T-helper 17 cell (primary cell): ENCODE measurements around the gene DOK5. TPM values are rescaled to one million over a fixed set of nuclear protein-coding genes. Genes with fewer than 3 reads are reported as not detected.

Source experiments
- ATAC-seq: fragments of 150-1000 bp; cut with Tn5 transposase; 2 replicates; pipeline ENCODE4 v1.10.0; 2021; ENCODE audit warnings: mild to moderate bottlenecking, moderate library complexity
- DNase-seq, 3 donors: peaks; one replicate each; pipeline versions ENCODE4 v3.0.0 to v3.0.0-alpha.2; 2020 to 2021
- H3K9me3 ChIP-seq: one replicate; pipeline ENCODE4 v1.7.0; 2013; ENCODE audit warnings: low read length, mild to moderate bottlenecking; ENCODE audit not compliant: control insufficient read depth, poor library complexity, severe bottlenecking
- H3K27ac Mint-ChIP-seq: one replicate; pipeline ENCODE4 v1.8.0; 2022; ENCODE audit warnings: mild to moderate bottlenecking, moderate library complexity, mixed read lengths
- H3K27me3 Mint-ChIP-seq: one replicate; pipeline ENCODE4 v1.8.0; 2022; ENCODE audit warnings: mixed read lengths
- H3K36me3 Mint-ChIP-seq: one replicate; pipeline ENCODE4 v1.8.0; 2022; ENCODE audit warnings: low read depth, mixed read lengths
- H3K4me1 Mint-ChIP-seq: one replicate; pipeline ENCODE4 v1.8.0; 2022; ENCODE audit warnings: mild to moderate bottlenecking, mixed read lengths
- H3K4me3 Mint-ChIP-seq: one replicate; pipeline ENCODE4 v1.8.0; 2022; ENCODE audit warnings: mild to moderate bottlenecking, moderate library complexity, mixed read lengths
- total RNA-seq, 4 donors: library from RNA in 2 of 4; stranded (reverse) in 2 of 4; gene quantifications; one replicate each; pipeline ENCODE4 v1.2.3 and lab custom pipeline; 2022 to 2026

DOK5 gene
- total RNA-seq, 2 donors from 2014 or later = not detected

DNA sequence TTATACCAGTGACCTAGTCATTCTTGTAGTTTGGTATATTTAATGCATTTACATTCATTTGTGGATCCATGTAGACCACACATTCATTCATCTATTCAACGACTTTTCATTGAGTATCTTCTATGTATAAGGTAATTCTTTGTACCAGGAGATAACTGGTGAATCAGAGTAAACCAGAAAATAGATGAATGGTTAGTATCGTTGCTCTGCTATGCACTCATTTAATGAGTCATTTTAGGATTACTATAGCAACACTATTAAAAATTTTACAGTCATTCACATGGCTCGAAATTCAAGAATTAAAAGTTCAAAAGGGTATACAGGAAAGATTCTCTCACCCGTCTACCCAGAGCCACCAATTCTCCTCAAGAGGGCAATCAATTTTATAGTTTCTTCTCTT is 26.8 kb downstream of the DOK5 start:
- Mint-ChIP-seq H3K4me3 (no peak overlapping the region), H3K27me3 (peaks cover 15% of the 10 kb centered on the region), H3K36me3 (no peaks in the 10 kb centered on the region), H3K4me1 (no peaks in the 10 kb centered on the region), H3K27ac (no peak overlapping the region)
- no peak for DNase-seq
- H3K9me3 ChIP-seq = no peaks in the 10 kb centered on the region
- no peak for ATAC-seq

DNA sequence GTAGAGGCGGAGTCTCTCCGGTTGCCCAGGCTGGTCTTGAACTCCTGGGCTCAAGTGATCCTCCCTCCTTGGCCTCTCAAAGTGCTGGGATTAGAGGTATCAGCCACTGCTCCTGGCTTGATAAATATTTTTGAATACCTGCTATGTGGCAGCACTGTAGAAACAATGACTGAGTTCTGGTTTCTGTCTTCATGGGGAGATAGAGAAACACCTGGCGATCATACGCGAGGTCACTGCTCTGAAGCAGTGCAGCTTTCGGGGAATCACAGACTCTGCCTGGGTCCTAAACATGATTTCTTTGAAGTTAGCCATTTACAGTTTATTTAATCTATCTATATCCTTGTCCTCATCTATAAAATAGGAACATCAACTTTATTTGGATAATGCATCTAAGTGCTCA is 31.2 kb downstream of the DOK5 start:
- Mint-ChIP-seq H3K36me3 (no peaks in the 10 kb centered on the region), H3K27me3 (no peaks in the 10 kb centered on the region)
- no peak for ATAC-seq

DNA sequence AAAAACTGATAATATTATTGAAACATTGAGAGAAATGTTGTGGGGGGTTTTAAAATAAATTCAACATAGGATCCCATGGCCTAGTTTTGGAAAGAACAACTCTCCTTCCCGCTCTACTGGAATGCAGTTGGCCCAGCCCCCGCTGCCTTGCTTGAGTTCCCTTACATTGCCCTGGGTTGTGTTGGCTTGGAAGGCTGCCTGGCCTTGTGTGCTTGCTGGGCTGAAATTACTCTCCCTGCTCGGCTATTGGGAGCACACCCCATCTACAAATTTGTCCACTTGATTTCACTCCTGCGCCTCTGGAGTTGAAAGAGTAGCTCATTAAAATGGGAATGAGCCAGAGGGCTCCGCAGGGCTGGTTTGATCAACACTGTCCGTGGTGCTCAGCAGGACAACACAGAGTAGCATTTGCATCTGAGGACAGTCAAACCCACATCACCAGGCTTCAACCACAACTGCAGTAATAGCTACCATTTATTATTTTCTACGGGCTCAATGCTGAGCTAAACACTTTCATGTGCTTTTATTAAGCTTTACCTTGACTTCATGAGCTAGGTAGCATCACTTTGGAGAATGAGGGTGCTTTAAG is 35.2 kb downstream of the DOK5 start:
- Mint-ChIP-seq H3K36me3 (no peaks in the 10 kb centered on the region), H3K27me3 (no peaks in the 10 kb centered on the region), H3K4me3 (no peak overlapping the region), H3K27ac (no peak overlapping the region), H3K4me1 (no peaks in the 10 kb centered on the region)
- ATAC-seq = no peak
- no peak for DNase-seq
- no peaks in the 10 kb centered on the region for H3K9me3 ChIP-seq

More for the DNA sequence above, 31.2 kb downstream of the DOK5 start:
- Mint-ChIP-seq H3K27ac (no peak overlapping the region), H3K4me3 (no peak overlapping the region), H3K4me1 (no peaks in the 10 kb centered on the region)
- H3K9me3 ChIP-seq = no peaks in the 10 kb centered on the region
- DNase-seq = no peak

DNA sequence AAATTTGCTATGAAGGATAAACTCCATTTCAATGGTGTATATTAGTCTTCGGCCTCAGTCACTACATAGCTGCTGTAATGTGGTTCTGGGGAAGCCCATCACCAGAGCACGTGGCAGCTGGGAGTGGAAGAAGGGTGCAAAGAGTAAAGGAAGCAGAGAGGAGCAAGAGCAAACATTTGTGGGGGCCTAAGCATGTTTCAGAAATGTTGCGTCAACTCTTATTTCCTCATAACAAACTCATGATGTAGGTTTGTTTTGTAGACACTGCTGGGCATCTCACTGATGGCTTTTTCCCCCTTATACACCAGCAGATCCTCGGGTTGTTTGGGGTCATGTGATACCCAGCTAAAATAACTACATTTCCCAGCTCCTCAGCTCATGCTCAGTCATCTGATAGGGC is 37.3 kb downstream of the DOK5 start:
- no peaks in the 10 kb centered on the region for H3K27me3 Mint-ChIP-seq
- no peaks in the 10 kb centered on the region for H3K4me1 Mint-ChIP-seq
- DNase-seq (no peak), ATAC-seq (no peak)
- H3K4me3 Mint-ChIP-seq = no peak overlapping the region
- no peak overlapping the region for H3K27ac Mint-ChIP-seq
- no peaks in the 10 kb centered on the region for H3K9me3 ChIP-seq
- no peaks in the 10 kb centered on the region for H3K36me3 Mint-ChIP-seq

DNA sequence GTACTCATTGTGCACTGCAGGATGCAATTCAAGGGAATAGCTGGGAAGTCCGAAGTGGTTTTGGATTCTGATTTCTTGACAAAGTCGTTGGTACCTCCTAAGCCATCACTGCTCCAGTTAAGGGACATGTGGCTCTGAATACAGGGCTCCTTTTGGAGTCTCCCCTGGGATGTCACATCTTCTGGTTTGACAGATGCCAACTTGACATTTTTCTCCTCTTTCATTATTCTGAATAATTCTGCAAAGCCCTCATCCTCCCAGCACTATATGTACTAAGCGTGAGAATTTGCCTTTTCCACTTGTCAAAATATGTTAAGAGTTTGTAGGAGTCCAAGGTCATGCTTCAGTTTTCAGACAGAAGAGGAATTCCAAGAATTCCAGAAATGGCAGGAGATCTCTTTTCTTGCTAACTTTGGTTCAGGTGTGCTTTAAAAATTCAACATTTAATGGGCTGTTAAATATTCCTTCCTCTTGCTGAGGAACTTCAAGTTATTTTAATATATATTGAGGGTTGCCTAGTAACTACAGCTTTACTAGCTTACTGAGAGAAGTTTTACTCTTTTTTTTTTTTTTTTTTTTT is 38.7 kb downstream of the DOK5 start:
- Mint-ChIP-seq H3K4me1 (no peaks in the 10 kb centered on the region), H3K27ac (no peak overlapping the region), H3K36me3 (no peaks in the 10 kb centered on the region), H3K4me3 (no peak overlapping the region), H3K27me3 (no peaks in the 10 kb centered on the region)
- no peak for DNase-seq
- H3K9me3 ChIP-seq = no peaks in the 10 kb centered on the region
- ATAC-seq = no peak

DNA sequence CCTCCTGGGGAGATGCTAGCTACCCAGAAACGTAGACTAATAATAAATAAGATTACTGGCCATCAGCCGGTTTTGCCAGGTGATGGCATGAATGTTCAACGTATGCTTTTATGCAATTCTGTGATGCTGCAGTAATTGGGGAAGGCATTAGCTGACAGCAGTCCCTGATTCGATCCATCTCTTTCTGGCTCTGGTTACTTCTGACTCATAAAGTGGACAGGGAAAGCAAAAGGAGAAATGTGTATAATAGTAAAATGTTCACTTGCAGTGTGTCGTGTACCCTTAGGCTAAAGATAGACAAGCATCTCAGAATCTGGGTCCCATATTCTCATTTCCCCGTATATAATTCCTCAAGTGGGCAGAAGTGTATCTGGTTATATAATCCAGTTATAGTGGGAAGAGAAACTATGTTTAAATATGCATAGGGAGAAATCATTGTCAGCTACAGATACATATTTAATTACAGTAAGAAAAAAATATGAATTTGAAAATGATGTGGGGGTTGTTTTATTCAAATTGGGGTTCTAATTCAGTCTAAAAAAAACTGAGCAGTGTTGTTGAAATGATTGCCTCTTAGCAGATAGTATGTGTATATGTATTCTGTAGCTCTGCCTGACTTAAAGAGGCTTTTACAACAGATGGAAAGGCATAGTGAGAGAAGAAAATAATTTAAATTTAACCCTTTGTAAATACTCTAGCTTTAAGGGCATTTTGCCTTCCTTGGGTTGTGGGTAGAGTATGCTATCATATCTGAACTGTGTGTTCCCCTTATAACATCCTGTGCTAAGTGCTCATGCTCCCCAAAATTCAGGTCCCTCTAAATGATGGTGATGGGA is 40.6 kb downstream of the DOK5 start:
- H3K27ac Mint-ChIP-seq = no peak overlapping the region
- no peaks in the 10 kb centered on the region for H3K36me3 Mint-ChIP-seq
- DNase-seq (no peak), ATAC-seq (no peak)
- H3K9me3 ChIP-seq = no peaks in the 10 kb centered on the region
- no peaks in the 10 kb centered on the region for H3K4me1 Mint-ChIP-seq
- H3K27me3 Mint-ChIP-seq = no peaks in the 10 kb centered on the region
- H3K4me3 Mint-ChIP-seq = no peak overlapping the region

DNA sequence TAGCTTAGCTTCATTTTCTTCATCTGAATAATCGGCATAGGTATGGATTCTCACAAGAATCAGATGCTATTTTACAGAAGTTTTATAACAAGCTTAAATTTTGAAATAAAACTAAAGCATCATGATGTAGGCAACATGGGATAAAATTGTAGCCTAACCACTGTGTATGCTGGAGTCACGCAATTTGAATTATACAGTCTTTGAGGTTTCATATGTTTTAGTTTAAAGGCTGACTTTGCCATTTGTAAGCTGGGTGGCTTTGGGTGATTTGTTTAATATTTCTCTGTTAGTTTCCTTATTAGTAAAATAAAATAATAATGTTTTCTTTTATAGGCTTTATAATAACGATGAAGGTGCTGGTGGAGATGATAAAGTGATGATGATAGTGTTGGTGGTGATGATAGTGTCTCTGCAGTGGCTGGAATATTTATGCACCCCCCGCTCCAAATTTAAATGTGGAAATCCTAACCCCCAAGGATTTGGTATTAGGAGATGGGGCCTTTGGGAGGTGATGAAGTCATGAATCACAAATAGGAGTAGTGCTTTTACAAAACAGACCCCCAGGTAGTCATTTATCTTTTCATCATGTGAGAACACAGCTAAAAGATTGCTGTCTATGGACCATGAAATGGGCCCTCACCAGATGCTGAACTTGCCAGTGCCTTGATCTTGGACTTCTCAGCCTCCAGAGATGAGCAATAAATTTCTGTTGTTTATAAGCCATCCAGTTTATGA is 42.0 kb downstream of the DOK5 start:
- Mint-ChIP-seq H3K36me3 (no peaks in the 10 kb centered on the region), H3K4me1 (no peaks in the 10 kb centered on the region), H3K4me3 (no peak overlapping the region), H3K27ac (no peak overlapping the region), H3K27me3 (no peaks in the 10 kb centered on the region)
- DNase-seq (no peak), ATAC-seq (no peak)
- H3K9me3 ChIP-seq = no peaks in the 10 kb centered on the region

DNA sequence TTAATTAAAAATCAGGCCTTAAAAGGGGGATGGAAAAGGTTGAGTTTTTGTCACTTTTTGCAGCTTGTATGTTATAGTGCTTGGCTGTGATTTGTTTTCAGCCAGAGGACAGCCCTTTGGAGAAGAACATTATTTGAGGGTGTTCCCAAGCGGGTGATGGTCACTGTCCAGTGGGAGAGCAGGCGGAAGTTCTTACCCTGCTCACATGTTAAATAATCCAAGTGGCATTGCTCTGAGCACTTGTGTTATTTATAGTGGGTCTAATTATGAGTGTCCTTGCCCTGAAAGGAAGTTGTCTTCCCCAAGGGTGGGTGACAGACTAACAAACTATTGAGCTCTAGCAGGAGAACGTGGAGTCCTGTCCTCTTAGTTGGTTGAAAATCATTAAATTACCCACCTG is 49.5 kb downstream of the DOK5 start:
- Mint-ChIP-seq H3K27ac (no peak overlapping the region), H3K27me3 (peaks cover 17% of the 10 kb centered on the region), H3K4me3 (no peak overlapping the region), H3K4me1 (no peaks in the 10 kb centered on the region), H3K36me3 (no peaks in the 10 kb centered on the region)
- H3K9me3 ChIP-seq = no peaks in the 10 kb centered on the region
- ATAC-seq (no peak), DNase-seq (no peak)

DNA sequence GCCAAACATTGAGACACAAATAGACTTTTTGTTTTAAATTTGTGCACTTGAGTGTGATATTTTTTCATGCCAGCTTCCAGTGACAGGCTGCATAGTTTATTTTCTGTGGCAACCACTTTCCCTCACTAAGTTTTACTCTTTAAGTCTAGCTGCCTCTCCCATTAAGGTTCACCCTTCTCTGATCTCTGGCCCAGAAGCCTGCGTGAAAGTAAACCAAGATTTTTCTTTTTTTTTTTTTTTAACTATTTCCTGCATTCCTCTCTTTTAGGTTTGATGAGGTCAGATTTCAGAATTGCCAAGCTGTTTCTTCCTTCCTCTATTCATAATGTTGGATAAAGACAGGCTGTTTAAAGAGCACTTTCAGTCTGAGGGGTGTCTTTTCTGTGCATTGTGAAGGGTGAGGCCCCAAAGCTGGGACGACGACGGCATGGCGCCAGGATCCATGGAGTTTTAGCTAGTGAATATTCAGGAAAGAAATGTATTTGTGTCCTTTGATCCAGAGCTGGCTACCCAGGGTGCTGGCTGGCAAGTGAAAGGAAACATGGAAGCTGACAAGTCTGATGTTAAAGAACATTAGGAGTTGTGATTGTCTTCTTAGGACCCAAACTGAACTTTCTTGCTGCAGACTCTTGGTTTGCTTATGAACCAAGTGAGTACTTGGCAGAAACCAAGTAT is 50.7 kb downstream of the DOK5 start:
- no peak for ATAC-seq

DNA sequence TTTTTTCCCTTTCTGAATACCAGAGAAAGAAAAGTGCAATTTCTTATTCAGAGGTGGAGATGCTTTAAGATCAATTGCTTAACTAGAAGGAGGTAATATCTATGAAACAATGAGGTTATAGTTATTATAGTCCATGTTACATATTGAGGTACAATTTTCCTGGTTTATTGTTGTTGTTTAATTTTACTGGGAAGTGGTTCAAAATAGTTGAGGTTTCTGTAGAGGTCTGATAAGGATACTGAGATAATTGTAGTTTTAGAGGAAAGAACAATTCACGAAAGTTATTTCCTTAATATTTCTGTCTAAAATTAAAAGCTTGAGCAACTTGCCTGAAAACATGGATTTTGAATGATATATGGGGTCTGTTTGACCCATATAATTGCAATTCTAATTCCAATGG is 51.4 kb downstream of the DOK5 start:
- DNase-seq (no peak), ATAC-seq (no peak)
- H3K4me3 Mint-ChIP-seq = no peak overlapping the region
- no peak overlapping the region for H3K27ac Mint-ChIP-seq
- no peaks in the 10 kb centered on the region for H3K36me3 Mint-ChIP-seq
- no peaks in the 10 kb centered on the region for H3K4me1 Mint-ChIP-seq
- no peaks in the 10 kb centered on the region for H3K9me3 ChIP-seq
- H3K27me3 Mint-ChIP-seq = peaks cover 22% of the 10 kb centered on the region

More for the DNA sequence above, 50.7 kb downstream of the DOK5 start:
- no peaks in the 10 kb centered on the region for H3K9me3 ChIP-seq
- Mint-ChIP-seq H3K36me3 (no peaks in the 10 kb centered on the region), H3K27ac (no peak overlapping the region), H3K4me3 (no peak overlapping the region), H3K27me3 (peaks cover 22% of the 10 kb centered on the region), H3K4me1 (no peaks in the 10 kb centered on the region)
- no peak for DNase-seq

DNA sequence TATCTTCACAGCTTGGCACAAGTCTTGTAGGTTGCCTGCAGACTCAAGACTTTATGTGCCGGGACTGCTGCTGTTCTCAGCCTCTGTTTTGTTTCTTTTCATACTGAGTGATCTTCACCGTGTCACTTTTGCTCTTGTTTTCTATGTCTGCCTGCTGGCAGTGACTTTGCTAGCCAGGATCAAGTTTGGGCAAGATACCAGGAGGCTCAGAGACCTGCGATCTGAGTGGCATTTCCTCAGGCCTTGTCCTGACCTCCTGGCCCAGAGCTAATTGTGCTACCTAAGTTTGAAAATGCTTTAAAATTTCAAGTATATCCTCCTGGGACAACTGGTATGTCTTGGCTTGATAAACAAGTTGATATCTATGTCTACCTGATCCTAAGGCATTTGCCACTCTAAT is 57.2 kb downstream of the DOK5 start:
- Mint-ChIP-seq H3K27ac (no peak overlapping the region), H3K4me3 (no peak overlapping the region), H3K27me3 (peaks cover 5% of the 10 kb centered on the region), H3K4me1 (no peaks in the 10 kb centered on the region), H3K36me3 (no peaks in the 10 kb centered on the region)
- no peak for ATAC-seq
- no peak for DNase-seq
- no peaks in the 10 kb centered on the region for H3K9me3 ChIP-seq

DNA sequence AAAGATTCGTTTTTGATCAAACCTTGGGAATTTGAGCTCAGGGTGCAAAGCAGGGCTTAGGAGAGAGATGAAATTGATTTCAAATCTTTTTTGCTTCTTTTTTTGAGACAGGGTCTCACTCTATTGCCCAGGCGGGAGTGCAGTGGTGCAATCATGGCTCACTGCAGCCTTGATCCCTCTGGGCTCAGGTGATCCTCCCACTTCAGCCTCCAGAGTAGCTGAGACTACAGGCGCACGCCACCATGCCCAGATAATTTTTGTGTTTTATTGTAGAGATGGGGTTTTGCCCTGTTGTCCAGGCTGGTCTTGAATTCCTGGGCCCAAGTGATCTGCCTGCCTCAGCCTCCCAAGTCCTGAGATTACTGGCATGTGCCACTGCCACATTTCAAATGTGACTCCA is 58.7 kb downstream of the DOK5 start:
- H3K4me3 Mint-ChIP-seq = no peak overlapping the region
- H3K27ac Mint-ChIP-seq = no peak overlapping the region
- H3K4me1 Mint-ChIP-seq = no peaks in the 10 kb centered on the region
- no peaks in the 10 kb centered on the region for H3K9me3 ChIP-seq
- DNase-seq = no peak
- no peak for ATAC-seq
- no peaks in the 10 kb centered on the region for H3K36me3 Mint-ChIP-seq
- H3K27me3 Mint-ChIP-seq = peaks cover 5% of the 10 kb centered on the region

DNA sequence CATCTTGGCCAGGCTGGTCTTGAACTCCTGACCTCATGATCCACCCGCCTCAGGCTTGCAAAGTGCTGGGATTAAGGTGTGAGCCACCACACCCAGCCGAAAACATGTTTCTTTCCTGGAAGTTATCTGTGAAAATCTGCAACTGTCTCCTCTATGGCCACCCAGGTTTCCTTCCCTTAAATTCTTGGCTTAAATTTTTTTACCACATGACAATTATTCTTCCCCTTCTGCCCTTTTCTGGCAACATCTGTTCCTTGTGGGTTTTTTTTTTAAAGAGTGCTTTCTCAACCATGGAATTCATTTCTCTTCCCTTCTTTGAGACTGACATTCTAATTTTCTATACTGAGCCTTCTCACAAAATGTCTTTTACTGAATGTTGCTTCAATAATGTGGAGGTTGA is 59.6 kb downstream of the DOK5 start:
- no peaks in the 10 kb centered on the region for H3K9me3 ChIP-seq
- Mint-ChIP-seq H3K27me3 (peaks cover 5% of the 10 kb centered on the region), H3K36me3 (no peaks in the 10 kb centered on the region), H3K4me1 (no peaks in the 10 kb centered on the region), H3K27ac (no peak overlapping the region), H3K4me3 (no peak overlapping the region)
- no peak for DNase-seq
- no peak for ATAC-seq
